ENCODE measurements around the gene CENPF.

The CENPF gene

GRCh38 chr1:214677945-214678344 is 75.0 kb downstream of the CENPF start:
- no peak overlapping the region for H3K4me3 ChIP-seq (ENCODE audit: low read depth, low read length)
- TF ChIP-seq, protein P1, sequence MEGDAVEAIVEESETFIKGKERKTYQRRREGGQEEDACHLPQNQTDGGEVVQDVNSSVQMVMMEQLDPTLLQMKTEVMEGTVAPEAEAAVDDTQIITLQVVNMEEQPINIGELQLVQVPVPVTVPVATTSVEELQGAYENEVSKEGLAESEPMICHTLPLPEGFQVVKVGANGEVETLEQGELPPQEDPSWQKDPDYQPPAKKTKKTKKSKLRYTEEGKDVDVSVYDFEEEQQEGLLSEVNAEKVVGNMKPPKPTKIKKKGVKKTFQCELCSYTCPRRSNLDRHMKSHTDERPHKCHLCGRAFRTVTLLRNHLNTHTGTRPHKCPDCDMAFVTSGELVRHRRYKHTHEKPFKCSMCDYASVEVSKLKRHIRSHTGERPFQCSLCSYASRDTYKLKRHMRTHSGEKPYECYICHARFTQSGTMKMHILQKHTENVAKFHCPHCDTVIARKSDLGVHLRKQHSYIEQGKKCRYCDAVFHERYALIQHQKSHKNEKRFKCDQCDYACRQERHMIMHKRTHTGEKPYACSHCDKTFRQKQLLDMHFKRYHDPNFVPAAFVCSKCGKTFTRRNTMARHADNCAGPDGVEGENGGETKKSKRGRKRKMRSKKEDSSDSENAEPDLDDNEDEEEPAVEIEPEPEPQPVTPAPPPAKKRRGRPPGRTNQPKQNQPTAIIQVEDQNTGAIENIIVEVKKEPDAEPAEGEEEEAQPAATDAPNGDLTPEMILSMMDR (IDR thresholded peaks at IDR 0.05; ENCODE audit: borderline replicate concordance, insufficient read depth, low read depth, low read length), result no peak

- TF ChIP-seq, protein P1 (IDR thresholded peaks at IDR 0.05; ENCODE audit: borderline replicate concordance, insufficient read depth, low read depth, low read length), result no peak
- no peak overlapping the region for H3K4me3 ChIP-seq (ENCODE audit: low read depth, low read length)
Measured at GRCh38 chr1:214678386-214678785, 75.4 kb downstream of the CENPF start.

GRCh38 chr1:214683621-214684020 is 80.6 kb downstream of the CENPF start:
- no peak overlapping the region for H3K4me3 ChIP-seq (ENCODE audit: low read depth, low read length)
- TF ChIP-seq, protein P1 (IDR thresholded peaks at IDR 0.05; ENCODE audit: borderline replicate concordance, insufficient read depth, low read depth, low read length), result no peak

GRCh38 chr1:214685906-214686305 is 82.9 kb downstream of the CENPF start:
- no peak overlapping the region for H3K4me3 ChIP-seq (ENCODE audit: low read depth, low read length)
- TF ChIP-seq, protein P1 (IDR thresholded peaks at IDR 0.05; ENCODE audit: borderline replicate concordance, insufficient read depth, low read depth, low read length), result no peak

GRCh38 chr1:214686497-214686896 is 83.5 kb downstream of the CENPF start:
- TF ChIP-seq, protein P1 (IDR thresholded peaks at IDR 0.05; ENCODE audit: borderline replicate concordance, insufficient read depth, low read depth, low read length), result no peak

GRCh38 chr1:214688891-214689290 is 85.9 kb downstream of the CENPF start:
- H3K4me3 ChIP-seq (ENCODE audit: low read depth, low read length), result no peak overlapping the region
- TF ChIP-seq, protein P1 (IDR thresholded peaks at IDR 0.05; ENCODE audit: borderline replicate concordance, insufficient read depth, low read depth, low read length), result no peak

More at GRCh38 chr1:214686497-214686896, 83.5 kb downstream of the CENPF start:
- no peak overlapping the region for H3K4me3 ChIP-seq (ENCODE audit: low read depth, low read length)

GRCh38 chr1:214694769-214695168 is 91.8 kb downstream of the CENPF start:
- no peak overlapping the region for H3K4me3 ChIP-seq (ENCODE audit: low read depth, low read length)
- TF ChIP-seq, protein P1 (IDR thresholded peaks at IDR 0.05; ENCODE audit: borderline replicate concordance, insufficient read depth, low read depth, low read length), result no peak

Measured in GM12875 (cell line).